Body of pancreas (tissue), 4 donors: Measurements from ENCODE around the gene IGF2BP1. TPM values are rescaled to one million over a fixed set of nuclear protein-coding genes. Genes with fewer than 3 reads are reported as not detected.

ENCODE experiments used
- ATAC-seq: fragments of 150-250 bp; one replicate; pipeline ENCODE4 v1.9.1; 2016
- DNase-seq, 4 donors: peaks; one replicate each; pipeline ENCODE4 v3.0.0-alpha.2; 2019
- H3K27ac ChIP-seq, 4 donors: fragments of 200-600 bp; sonication (generic); 1 replicate in 3 of 4; 2 replicates in 1 of 4; pipeline versions ENCODE4 v1.5.1 to v1.6.1; 2016 to 2019; ENCODE audit warnings: mild to moderate bottlenecking in 1 of 4, mixed read lengths in 1 of 4, moderate library complexity in 1 of 4
- H3K27me3 ChIP-seq, 2 donors: fragments of 200-600 bp; sonication (generic); one replicate each; pipeline ENCODE4 v1.6.0; 2016; ENCODE audit warnings: mild to moderate bottlenecking in 1 of 2
- H3K36me3 ChIP-seq, 2 donors: fragments of 200-600 bp; sonication (generic); replicated peaks in 1 of 2; 2 replicates each; pipeline ENCODE4 v1.5.1; 2016; ENCODE audit warnings: low read depth in 2 of 2; ENCODE audit not compliant: insufficient read depth in 1 of 2
- H3K4me1 ChIP-seq: fragments of 200-600 bp; sonication (generic); one replicate; pipeline ENCODE4 v1.6.0; 2016
- H3K4me3 ChIP-seq, 2 donors: fragments of 200-600 bp; sonication (generic); 1 replicate in 1 of 2; 2 replicates in 1 of 2; pipeline ENCODE4 v1.5.1; 2016 to 2019
- H3K9me3 ChIP-seq, 3 donors: fragments of 200-600 bp; sonication (generic); 1 replicate in 2 of 3; 2 replicates in 1 of 3; pipeline ENCODE4 v1.5.1; 2016
- POLR2A ChIP-seq, 3 donors: fragments of 450-650 bp; IDR thresholded peaks; one replicate each; pipeline ENCODE4 v1.6.1; 2016; ENCODE audit warnings: antibody characterized with exemption in 3 of 3, mild to moderate bottlenecking in 2 of 3
- WGBS, 2 donors: methylation state at CpG; one replicate each; pipeline ENCODE4 v1.1.5; 2017; 5-methylcytosine and 5-hydroxymethylcytosine counted together
- intact Hi-C: fragments of 100-400 bp; cut with DNase I; formaldehyde crosslinking; loops from one replicate; pipeline ENCODE4 v1.15.1; 2023
- total RNA-seq, 2 donors: library from RNA; depleted of rRNA; stranded (reverse); fragments of >200 nt; gene quantifications; one replicate each; pipeline ENCODE4 v1.1.0, GENCODE V29; 2016
- TF ChIP-seq, protein P1 (sequence below), 7 experiments: fragments of 450-650 bp in 4 of 7; fragments of 200-600 bp in 3 of 7; sonication (generic) in 3 of 7; IDR thresholded peaks; one replicate each; pipeline ENCODE4 v1.5.1; 2016 to 2019; ENCODE audit warnings: antibody characterized with exemption in 7 of 7

The IGF2BP1 gene
- total RNA-seq, 2 donors from 2014 or later: not detected

DNA sequence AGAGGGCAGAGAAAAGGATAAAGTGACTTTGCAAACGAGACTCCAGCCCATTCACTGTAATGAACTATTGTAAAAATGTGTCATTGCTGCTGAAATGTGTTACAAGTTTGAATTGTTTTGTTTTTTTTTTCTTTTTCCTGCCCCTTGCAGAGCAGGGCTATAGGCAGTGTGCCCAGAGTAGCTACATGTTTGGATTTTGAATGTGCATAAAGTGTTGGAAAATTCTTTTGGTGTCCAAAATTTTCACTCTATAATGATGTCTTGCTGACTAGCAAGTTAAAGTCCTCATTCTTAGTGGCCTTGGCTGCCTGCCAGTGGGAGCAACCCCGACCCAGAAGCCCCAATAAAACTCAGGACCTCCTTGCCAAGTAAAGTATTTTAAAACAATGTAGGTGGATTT is 66.5 kb downstream of the IGF2BP1 start:
- H3K4me3 ChIP-seq: no peak overlapping the region
- H3K9me3 ChIP-seq: no peaks in the 10 kb centered on the region
- H3K27ac ChIP-seq: no peak overlapping the region
- DNase-seq (no peak), ATAC-seq (no peak)
- TF ChIP-seq, protein P1, sequence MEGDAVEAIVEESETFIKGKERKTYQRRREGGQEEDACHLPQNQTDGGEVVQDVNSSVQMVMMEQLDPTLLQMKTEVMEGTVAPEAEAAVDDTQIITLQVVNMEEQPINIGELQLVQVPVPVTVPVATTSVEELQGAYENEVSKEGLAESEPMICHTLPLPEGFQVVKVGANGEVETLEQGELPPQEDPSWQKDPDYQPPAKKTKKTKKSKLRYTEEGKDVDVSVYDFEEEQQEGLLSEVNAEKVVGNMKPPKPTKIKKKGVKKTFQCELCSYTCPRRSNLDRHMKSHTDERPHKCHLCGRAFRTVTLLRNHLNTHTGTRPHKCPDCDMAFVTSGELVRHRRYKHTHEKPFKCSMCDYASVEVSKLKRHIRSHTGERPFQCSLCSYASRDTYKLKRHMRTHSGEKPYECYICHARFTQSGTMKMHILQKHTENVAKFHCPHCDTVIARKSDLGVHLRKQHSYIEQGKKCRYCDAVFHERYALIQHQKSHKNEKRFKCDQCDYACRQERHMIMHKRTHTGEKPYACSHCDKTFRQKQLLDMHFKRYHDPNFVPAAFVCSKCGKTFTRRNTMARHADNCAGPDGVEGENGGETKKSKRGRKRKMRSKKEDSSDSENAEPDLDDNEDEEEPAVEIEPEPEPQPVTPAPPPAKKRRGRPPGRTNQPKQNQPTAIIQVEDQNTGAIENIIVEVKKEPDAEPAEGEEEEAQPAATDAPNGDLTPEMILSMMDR (IDR thresholded peaks at IDR 0.05): no peak
- TF ChIP-seq POLR2A (IDR thresholded peaks at IDR 0.05): no peak
- WGBS, 2 donors: 22 to 27% methylated on average over 2 of the region's 2 CpGs
- intact Hi-C loops: no loop called here
- no peaks in the 10 kb centered on the region for H3K27me3 ChIP-seq
- no peaks in the 10 kb centered on the region for H3K4me1 ChIP-seq
- H3K36me3 ChIP-seq: no peaks in the 10 kb centered on the region

DNA sequence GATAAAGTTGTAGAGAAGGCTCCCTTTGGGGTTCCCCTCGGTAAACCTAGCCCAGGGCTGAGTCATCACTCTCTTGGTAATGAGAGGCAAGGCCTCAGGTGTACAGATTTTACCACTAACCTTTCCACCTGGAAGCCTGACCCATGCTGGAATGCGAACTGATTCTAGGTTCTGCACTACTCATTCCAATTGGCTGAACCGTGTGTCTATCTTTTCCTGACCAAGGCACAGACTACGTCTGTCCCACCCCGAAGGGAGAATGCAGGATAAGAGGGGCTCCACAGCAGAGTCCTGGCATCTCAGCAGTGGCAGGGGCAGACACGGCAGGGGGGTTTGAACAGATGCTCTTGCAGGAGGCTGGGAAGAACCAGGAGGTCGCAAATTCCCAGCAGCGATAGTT is 70.0 kb downstream of the IGF2BP1 start:
- intact Hi-C loops: no loop called here
- TF ChIP-seq, protein P1 (IDR thresholded peaks at IDR 0.05): no peak
- TF ChIP-seq POLR2A (IDR thresholded peaks at IDR 0.05): no peak

DNA sequence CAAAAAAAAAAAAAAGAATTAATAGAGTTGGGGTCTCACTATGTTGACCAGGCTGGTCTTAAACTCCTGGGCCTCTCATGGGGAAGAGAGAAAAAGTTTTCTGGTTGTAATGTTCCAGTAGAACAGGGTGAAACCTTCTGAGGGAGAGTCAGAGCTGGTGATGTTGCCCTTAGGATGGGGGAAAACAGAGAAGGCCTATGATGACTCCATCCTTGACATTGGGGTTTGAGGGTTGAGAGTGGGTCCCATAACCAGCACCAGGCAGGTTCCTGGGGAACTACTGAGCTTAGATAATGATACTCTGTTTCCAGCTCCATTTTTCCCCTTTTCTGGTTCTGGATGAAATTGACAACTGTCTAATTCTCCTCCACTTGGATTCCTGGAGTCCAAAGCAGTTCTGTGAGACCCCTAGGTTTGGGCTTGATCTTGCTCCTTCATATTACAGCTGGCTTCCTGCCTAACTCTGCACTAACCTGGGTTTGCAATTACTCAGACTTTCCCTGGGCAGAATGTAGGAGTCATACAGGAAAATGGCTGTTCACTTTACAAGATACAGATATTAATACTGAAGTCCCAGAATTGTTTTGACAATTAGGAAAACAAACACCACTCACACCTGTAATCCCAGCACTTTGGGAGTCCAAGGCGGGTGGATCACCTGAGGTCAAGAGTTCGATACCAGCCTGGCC is 72.5 kb downstream of the IGF2BP1 start:
- Histone ChIP-seq H3K27ac (no peak overlapping the region), H3K27me3 (no peaks in the 10 kb centered on the region), H3K36me3 (no peaks in the 10 kb centered on the region), H3K4me1 (no peaks in the 10 kb centered on the region), H3K9me3 (no peaks in the 10 kb centered on the region), H3K4me3 (no peak overlapping the region)
- ATAC-seq (no peak), DNase-seq (no peak)
- 80 to 83% methylated on average over 2 of the region's 2 CpGs for WGBS, 2 donors
- intact Hi-C loops: no loop called here
- TF ChIP-seq, protein P1 (IDR thresholded peaks at IDR 0.05): no peak
- no peak for TF ChIP-seq POLR2A (IDR thresholded peaks at IDR 0.05)

More for the DNA sequence above, 70.0 kb downstream of the IGF2BP1 start:
- Histone ChIP-seq H3K4me1 (no peaks in the 10 kb centered on the region), H3K4me3 (no peak overlapping the region), H3K36me3 (no peaks in the 10 kb centered on the region), H3K9me3 (no peaks in the 10 kb centered on the region), H3K27me3 (no peaks in the 10 kb centered on the region), H3K27ac (no peak overlapping the region)
- 73 to 75% methylated on average over 8 of the region's 8 CpGs for WGBS, 2 donors
- no peak for ATAC-seq
- DNase-seq: no peak

DNA sequence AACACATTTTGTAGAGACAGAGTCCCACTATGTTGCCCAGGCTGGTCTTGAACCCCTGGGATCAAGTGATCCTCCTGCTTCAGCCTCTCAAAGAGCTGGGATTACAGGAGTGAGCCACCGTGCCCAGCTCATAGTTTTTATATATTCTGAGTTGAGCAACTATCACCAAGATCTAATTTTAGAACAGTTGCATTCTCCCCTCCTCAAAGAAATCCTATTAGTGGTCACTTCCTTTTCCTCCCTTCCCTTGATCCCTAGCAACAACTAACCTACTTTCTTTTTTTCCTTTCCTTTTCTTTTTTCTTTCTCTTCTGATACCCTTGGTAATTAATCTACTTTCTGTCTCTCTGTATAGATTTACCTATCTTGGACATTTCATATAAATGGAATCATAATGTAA is 73.9 kb downstream of the IGF2BP1 start:
- Histone ChIP-seq H3K9me3 (no peaks in the 10 kb centered on the region), H3K27me3 (no peaks in the 10 kb centered on the region), H3K4me3 (no peak overlapping the region), H3K36me3 (no peaks in the 10 kb centered on the region), H3K27ac (no peak overlapping the region), H3K4me1 (no peaks in the 10 kb centered on the region)
- 57 to 71% methylated on average over 1 of the region's 1 CpG for WGBS, 2 donors
- TF ChIP-seq POLR2A (IDR thresholded peaks at IDR 0.05): no peak
- TF ChIP-seq, protein P1 (IDR thresholded peaks at IDR 0.05): no peak
- ATAC-seq (no peak), DNase-seq (no peak)
- intact Hi-C loops: no loop called here
